Ramos (cell line): ENCODE measurements around the gene AKR7A3.
"Not testable (repeated sequence)": the region's sequence is repeated elsewhere in the genome, so short reads cannot be mapped to it uniquely, and the experiment has no call there.

Experiments
- in situ Hi-C: fragments of 300-500 bp; cut with MboI; formaldehyde crosslinking; loops from one replicate; pipeline ENCODE4 v1.14.3; 2022; ENCODE audit warnings: low sequenced_read_pairs; ENCODE audit not compliant: unreplicated experiment

Gene AKR7A3

DNA sequence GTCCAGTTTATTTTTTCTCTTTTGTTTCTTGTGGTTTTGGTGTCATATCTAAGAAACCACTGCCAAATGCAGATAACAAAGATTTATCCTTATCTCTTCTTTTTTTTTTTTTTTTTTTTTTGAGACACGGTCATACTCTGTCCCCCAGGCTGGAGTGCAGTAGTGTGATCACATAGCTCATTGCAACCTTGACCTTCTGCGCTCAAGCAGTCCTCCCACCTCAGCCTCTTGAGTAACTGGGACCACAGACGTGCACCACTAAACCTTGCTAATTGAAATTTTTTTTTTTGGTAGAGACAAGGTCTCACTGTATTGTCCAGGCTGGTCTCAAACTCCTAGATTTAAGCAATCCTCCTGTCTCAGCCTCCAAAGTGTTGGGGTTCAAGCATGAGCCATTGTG lies 32.5 kb upstream of the AKR7A3 start:
- in situ Hi-C loops: no loop called here

GRCh38 chr1:19319196-19319595 lies 30.6 kb upstream of the AKR7A3 start:
- in situ Hi-C loops: no loop called here

- in situ Hi-C loops: no loop called here
These were observed 28.7 kb upstream of the AKR7A3 start for GRCh38 chr1:19317126-19317910.

- in situ Hi-C loops: no loop called here
These were observed 27.0 kb upstream of the AKR7A3 start for GRCh38 chr1:19315378-19316198.

- in situ Hi-C loops: no loop called here
These were observed 25.7 kb upstream of the AKR7A3 start for GRCh38 chr1:19313961-19314882.

DNA sequence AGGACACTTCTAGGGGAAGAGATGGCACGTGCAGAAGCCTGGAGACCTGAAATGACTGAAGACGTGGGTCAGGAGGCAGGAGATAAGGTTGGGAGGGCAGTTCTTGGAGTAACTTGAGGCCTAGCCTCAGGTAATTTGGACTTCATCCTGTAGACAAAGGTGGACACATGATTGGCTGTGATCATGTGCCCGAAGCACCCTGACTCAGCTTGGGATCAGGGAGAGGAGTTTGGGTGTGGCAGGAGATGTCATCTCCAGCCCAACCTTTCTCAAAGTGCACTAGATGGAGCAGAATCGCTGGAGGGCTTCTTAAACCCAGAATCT lies 25.0 kb upstream of the AKR7A3 start:
- in situ Hi-C loops: no loop called here

GRCh38 chr1:19312782-19313635 lies 24.4 kb upstream of the AKR7A3 start:
- in situ Hi-C loops: no loop called here

DNA sequence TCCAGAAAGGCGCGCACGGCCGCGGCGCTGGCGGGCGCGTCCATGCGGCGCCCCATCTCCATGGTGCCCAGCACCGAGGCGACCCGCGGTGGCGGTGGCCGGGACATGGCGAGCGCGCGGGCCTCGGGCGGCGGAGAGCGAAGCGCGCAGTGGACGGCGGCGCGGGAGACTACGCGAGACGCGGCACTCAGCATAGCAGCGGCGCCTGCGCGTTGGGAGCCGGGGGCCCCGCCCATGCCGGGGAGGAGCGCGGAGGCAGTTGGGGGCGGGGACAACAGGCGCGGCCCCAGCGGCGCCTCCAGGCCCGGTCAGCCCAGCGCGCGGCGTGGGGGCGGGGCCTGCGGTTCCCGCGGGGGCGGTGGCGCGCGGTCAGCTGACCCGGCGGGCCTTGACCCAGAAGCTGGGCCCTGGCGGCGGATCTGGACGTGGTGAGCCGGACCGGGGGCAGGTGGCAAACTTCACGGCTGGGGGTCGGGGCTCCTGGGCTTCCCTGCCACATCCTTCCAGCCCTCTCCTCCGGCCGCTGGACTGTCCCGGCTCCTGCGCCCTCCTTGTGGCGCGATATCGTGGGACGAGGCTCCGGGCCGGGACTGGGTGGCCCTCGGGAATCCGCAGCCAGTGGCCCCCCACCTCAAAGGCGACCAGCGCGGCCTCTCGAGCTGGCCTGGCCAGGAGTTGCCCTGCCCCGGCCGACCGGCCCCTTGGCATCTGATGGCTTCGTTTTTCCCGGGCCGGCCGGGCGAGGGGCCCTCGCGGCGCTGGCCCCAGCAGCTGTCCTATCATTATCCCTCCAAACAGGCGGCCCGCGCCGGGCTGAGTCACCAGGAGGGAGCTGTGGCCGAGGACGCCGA lies 23.6 kb upstream of the AKR7A3 start, which contains the start of the genes AKR7A2 and SLC66A1:
TSS of gene AKR7A2 (minus strand) at position 214 of the 851 bp plus-strand sequence. CDS start at position 194, 20 bp downstream.
TSS of gene SLC66A1 (plus strand) at position 396 of the 851 bp plus-strand sequence. CDS start 5,352 bp downstream, outside the sequence.
- in situ Hi-C loops: no loop called here

DNA sequence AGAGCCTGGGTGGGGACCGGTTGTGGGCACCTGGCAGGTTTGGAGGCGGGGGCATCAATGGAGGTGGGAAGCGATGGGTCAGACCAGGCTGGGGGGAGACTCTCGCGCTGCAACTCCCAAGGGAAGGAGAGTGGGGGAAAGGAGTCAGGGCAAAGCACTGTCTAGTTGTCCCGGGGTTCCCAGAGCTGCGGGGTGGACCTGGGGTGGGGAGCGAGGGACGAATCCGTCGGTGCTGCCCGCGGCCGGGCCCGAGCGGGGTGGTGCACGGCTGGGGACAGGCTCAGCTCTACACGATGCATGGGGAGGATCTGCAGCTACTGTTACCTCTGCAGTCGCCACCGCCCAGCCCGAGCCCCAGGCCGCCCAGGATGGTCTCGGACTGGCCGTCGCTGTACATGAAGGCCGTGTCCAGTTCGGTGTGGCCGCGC lies 22.9 kb upstream of the AKR7A3 start:
- in situ Hi-C loops: no loop called here

DNA sequence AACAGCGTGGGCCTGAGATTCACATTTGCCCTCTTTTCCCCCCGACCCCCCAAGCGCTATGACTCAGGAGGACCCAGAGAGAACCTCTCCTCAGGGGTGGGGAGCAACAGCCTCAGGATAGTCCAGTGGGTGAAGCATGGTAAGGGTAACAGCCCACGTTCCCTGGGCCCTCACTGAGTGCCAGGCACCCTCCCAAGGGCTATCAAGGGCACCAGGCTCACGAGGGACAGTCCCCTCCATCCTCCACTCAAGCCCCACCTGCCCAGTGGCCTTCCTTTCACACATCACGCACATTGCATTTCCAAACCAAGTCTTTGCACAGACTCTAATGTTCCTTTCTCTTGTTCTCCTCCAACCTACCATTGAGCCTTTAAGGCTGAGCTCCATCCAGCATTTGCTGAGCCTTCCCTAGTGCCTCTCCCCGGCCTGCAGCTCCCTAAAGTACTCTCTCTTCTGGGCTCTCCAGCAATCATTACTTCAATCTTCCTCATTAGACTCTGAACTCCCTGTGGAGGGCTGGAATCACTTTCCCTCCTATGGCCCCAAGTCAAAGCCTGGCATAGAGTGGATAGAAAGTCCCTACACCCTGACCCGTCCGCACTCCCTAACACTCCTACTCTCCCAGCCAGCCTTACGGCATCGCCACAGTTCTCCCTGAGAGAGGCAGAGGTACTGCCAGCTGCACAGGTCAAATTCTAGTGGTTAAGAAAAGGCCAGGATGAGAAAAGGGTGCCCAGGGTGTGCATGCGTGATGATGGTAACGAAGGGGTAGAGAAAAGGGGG lies 22.3 kb upstream of the AKR7A3 start:
- in situ Hi-C loops: no loop called here

- in situ Hi-C loops: no loop called here
These were observed 21.5 kb upstream of the AKR7A3 start for GRCh38 chr1:19310061-19310460.

GRCh38 chr1:19309123-19309813 lies 20.7 kb upstream of the AKR7A3 start:
- in situ Hi-C loops: no loop called here

GRCh38 chr1:19308509-19308907 lies 19.9 kb upstream of the AKR7A3 start:
- in situ Hi-C loops: no loop called here

DNA sequence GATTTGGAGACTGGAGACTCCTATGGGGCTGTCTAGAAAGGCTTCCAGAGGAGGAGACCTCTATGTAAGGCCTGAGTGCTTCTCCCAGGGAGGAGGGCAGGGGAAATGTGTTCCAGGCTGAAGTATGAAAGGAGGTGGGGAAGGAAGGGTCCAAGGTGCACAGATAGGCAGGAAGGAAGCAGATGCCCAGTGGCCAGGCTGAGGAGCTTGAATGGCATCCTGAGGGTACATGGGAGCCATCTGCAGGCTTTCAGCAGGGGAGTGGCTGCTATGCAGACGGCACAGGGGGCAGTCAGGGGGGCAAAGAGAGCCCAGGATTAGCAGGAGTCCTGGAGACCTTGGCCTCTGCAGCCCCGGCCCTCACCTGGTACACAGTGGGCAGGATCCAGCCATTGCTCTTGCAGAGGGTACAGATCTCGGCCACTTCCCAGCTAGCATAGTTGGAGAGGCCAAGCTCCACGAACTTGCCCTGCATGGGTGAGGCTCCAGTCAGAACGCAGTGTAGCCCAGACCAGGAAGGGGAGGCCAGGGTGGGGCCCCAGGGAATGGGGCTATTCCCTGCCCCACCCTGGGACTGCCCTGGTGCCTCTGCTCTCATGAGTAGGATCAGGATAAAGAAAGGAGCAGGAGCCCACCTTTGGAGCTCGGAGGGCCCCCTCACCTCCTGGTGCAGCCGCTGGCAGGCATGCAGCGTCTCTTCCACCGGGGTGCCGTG lies 19.4 kb upstream of the AKR7A3 start:
- in situ Hi-C loops: no loop called here

DNA sequence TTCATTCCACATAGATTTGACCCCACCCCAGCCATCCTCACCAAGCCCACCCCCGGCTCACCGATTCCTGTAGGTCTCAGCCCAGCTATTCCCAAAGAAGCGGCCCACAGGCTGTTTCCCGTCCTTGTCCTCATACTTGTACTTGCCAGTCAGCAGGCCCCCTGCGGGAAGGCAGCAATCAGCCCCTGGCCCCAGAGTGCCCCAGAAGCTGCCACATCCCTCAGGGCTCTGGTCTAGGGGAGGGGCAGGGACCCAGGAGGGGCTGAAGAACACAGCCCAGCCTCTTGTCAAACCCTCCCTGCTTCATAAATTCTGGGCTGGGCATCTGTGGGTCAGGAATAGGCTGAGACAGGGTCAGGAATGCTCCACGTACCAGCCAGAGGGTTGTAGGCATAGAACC lies 18.4 kb upstream of the AKR7A3 start:
- in situ Hi-C loops: no loop called here

GRCh38 chr1:19305880-19306279 lies 17.3 kb upstream of the AKR7A3 start:
- in situ Hi-C loops: no loop called here

- in situ Hi-C loops: not testable (repeated sequence)
These were observed 15.5 kb upstream of the AKR7A3 start for GRCh38 chr1:19304081-19304480.
